Ureter (tissue), 1 donor: Measurements from ENCODE around the gene CENPM. TPM values are rescaled to one million over a fixed set of nuclear protein-coding genes. Genes with fewer than 3 reads are reported as not detected.
A peak's percentile ranks its signal among the peaks of the same experiment; 100 is the strongest.

ENCODE experiments used
- DNase-seq: peaks from one replicate; pipeline ENCODE4 v3.0.0-alpha.2; 2020; ENCODE audit warnings: low spot score
- total RNA-seq: library from RNA; stranded (reverse); gene quantifications from one replicate; pipeline ENCODE4 v1.2.4, GENCODE V29; 2023
- donor health status: DM: yes; HTN: yes; CAD: no.

CENPM gene
- 1.2 TPM for total RNA-seq

- DNase-seq = peak; percentile 93
These were observed at the start of gene CENPM for GRCh38 chr22:41946629-41947423. TSS of gene CENPM (minus strand) at chr22:41947152. CDS start at chr22:41947076, 76 bp downstream.

GRCh38 chr22:41995211-41995610 is 48.3 kb upstream of the CENPM start:
- DNase-seq = no peak

GRCh38 chr22:41992496-41992895 is 45.5 kb upstream of the CENPM start:
- DNase-seq = no peak

GRCh38 chr22:41991111-41991510 is 44.2 kb upstream of the CENPM start:
- DNase-seq = no peak

GRCh38 chr22:41989246-41989645 is 42.3 kb upstream of the CENPM start:
- DNase-seq = no peak

GRCh38 chr22:41987276-41987675 is 40.3 kb upstream of the CENPM start:
- no peak for DNase-seq

GRCh38 chr22:41983513-41984405 is 36.8 kb upstream of the CENPM start:
- no peak for DNase-seq

GRCh38 chr22:41982865-41983264 is 35.9 kb upstream of the CENPM start:
- no peak for DNase-seq

GRCh38 chr22:41979423-41980250 is 32.7 kb upstream of the CENPM start:
- DNase-seq = no peak

- DNase-seq = no peak
These were observed 31.8 kb upstream of the CENPM start for GRCh38 chr22:41978732-41979131.

- DNase-seq = no peak
These were observed 30.1 kb upstream of the CENPM start for GRCh38 chr22:41976961-41977566.

- no peak for DNase-seq
These were observed 29.3 kb upstream of the CENPM start for GRCh38 chr22:41976070-41976901.

GRCh38 chr22:41975299-41976069 is 28.5 kb upstream of the CENPM start:
- no peak for DNase-seq

GRCh38 chr22:41974691-41975290 is 27.8 kb upstream of the CENPM start:
- no peak for DNase-seq

- DNase-seq = no peak
These were observed 24.5 kb upstream of the CENPM start for GRCh38 chr22:41971431-41971830.

GRCh38 chr22:41970601-41971000 is 23.6 kb upstream of the CENPM start:
- no peak for DNase-seq

- DNase-seq = no peak
These were observed 22.2 kb upstream of the CENPM start, which contains the start of gene SEPTIN3 for GRCh38 chr22:41969110-41969646. TSS of gene SEPTIN3 (plus strand) at chr22:41969443. CDS start at chr22:41971493, 2,050 bp downstream.

- no peak for DNase-seq
These were observed 21.6 kb upstream of the CENPM start for GRCh38 chr22:41968601-41969000.
